Measurements from ENCODE around the gene CARD11. TPM values are rescaled to one million over a fixed set of nuclear protein-coding genes. Genes with fewer than 3 reads are reported as not detected.

CARD11 gene
- polyA plus RNA-seq, 1 experiment: 1.2 TPM

- H3K4me3 ChIP-seq (ENCODE audit: low read depth, low read length): no peak overlapping the region
- H3K27me3 ChIP-seq (ENCODE audit: control insufficient read depth, insufficient read depth, low read length): peaks cover 4% of the 10 kb centered on the region
- TF ChIP-seq CTCF (IDR thresholded peaks at IDR 0.05; ENCODE audit: low read depth, low read length): no peak
- no peak overlapping the region for H3K27ac ChIP-seq (ENCODE audit: low read depth, low read length)
- CTCF ChIA-PET: no interaction called here
- no peak for DNase-seq (ENCODE audit: low read depth, low spot score)
- no peaks in the 10 kb centered on the region; the same call in 1 of the 2 replicates for H3K9me3 ChIP-seq (ENCODE audit: control insufficient read depth, insufficient read depth, low read length)
- POLR2A ChIA-PET: no interaction called here
Observed at GRCh38 chr7:3067193-3067592, 23.5 kb upstream of the CARD11 start.

DNA sequence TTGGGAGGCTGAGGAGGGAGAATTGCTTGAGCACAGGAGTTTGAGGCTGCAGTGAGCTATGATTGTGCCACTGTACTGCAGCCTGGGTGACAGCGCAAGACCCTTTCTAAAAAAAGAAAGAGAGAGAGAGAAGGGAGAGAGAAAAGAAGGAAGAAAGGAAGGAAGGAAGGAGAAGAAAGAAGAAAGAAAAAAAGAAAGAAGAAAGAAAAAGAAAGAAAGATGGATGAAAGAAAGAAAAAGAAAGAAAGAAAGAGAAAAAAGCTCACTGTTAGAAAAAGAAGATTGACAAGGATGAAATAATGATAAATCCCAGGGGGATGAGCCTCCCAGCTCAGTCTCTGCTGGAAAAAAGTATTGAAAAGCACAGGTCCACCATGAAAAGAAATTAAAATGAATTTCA is 22.8 kb upstream of the CARD11 start:
- H3K27me3 ChIP-seq (ENCODE audit: control insufficient read depth, insufficient read depth, low read length): peaks cover 4% of the 10 kb centered on the region
- H3K4me3 ChIP-seq (ENCODE audit: low read depth, low read length): no peak overlapping the region
- POLR2A ChIA-PET: no interaction called here
- CTCF ChIA-PET: interaction anchor here (0.5 to 1.3 kb wide), 4 partner anchors 9 to 172 kb away, joined by 3 to 6 read pairs (median 4); no protein-coding TSS in a partner anchor
- H3K9me3 ChIP-seq (ENCODE audit: control insufficient read depth, insufficient read depth, low read length): no peaks in the 10 kb centered on the region; the same call in 1 of the 2 replicates
- DNase-seq (ENCODE audit: low read depth, low spot score): no peak
- no peak overlapping the region for H3K27ac ChIP-seq (ENCODE audit: low read depth, low read length)
- no peak for TF ChIP-seq CTCF (IDR thresholded peaks at IDR 0.05; ENCODE audit: low read depth, low read length)

DNA sequence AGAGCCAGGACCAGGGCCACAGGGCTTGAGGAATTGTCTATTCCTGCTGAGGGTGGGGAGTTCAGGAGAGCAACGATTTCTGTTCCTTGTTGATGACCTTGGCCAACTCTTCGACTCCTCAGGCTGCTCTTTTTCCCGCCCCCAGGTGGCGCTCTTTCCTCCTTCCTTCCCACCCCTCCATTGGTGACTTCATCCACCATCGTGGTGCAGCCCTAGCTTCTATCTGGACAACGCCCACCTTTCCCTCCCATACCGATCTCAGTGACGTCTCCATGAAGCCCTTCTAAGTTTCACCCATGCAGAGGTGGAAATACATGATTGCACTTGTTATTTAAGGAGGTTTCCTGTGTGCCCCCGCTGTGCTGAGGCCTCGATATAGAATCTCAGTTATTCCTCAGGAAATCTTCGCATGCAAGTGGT is 22.1 kb upstream of the CARD11 start:
- TF ChIP-seq CTCF (IDR thresholded peaks at IDR 0.05; ENCODE audit: low read depth, low read length): peak; percentile 53

DNA sequence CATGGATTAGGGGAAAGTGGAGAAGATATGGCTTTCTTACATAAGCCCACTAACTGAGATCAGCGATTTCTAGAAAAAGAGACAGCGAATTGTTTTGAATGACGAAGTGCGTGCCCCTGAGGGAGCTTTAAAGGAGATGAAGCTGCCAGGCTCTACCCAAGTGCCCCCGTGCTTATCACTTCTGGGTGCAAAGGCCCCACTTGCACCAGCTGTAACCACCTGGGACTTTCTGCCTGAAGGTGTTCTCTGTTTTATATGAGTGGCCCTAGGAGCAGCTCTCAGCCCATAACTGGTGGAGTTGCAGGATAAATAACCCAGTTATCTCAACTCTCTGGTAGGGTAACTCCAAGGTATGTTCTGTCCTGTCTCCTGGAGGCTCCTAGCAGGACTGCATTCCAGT is 20.4 kb upstream of the CARD11 start:
- DNase-seq (ENCODE audit: low read depth, low spot score): no peak
- ChIA-PET CTCF (interaction anchor here (0.7 to 1.1 kb wide), 2 partner anchors 117 to 199 kb away, joined by 3 read pairs; no protein-coding TSS in a partner anchor), POLR2A (no interaction called here)
- Histone ChIP-seq H3K4me3 (ENCODE audit: low read depth, low read length) (no peak overlapping the region), H3K27ac (ENCODE audit: low read depth, low read length) (no peak overlapping the region), H3K9me3 (ENCODE audit: control insufficient read depth, insufficient read depth, low read length) (no peaks in the 10 kb centered on the region), H3K27me3 (ENCODE audit: control insufficient read depth, insufficient read depth, low read length) (peaks cover 4% of the 10 kb centered on the region)
- no peak for TF ChIP-seq CTCF (IDR thresholded peaks at IDR 0.05; ENCODE audit: low read depth, low read length)

More for the DNA sequence above, 22.1 kb upstream of the CARD11 start:
- ChIA-PET POLR2A (no interaction called here), CTCF (interaction anchor here (0.5 to 1.8 kb wide), 8 partner anchors 24 to 171 kb away, joined by 3 to 6 read pairs (median 4); no protein-coding TSS in a partner anchor)
- Histone ChIP-seq H3K27me3 (ENCODE audit: control insufficient read depth, insufficient read depth, low read length) (peaks cover 4% of the 10 kb centered on the region), H3K9me3 (ENCODE audit: control insufficient read depth, insufficient read depth, low read length) (no peaks in the 10 kb centered on the region), H3K27ac (ENCODE audit: low read depth, low read length) (no peak overlapping the region), H3K4me3 (ENCODE audit: low read depth, low read length) (no peak overlapping the region)
- no peak for DNase-seq (ENCODE audit: low read depth, low spot score)

DNA sequence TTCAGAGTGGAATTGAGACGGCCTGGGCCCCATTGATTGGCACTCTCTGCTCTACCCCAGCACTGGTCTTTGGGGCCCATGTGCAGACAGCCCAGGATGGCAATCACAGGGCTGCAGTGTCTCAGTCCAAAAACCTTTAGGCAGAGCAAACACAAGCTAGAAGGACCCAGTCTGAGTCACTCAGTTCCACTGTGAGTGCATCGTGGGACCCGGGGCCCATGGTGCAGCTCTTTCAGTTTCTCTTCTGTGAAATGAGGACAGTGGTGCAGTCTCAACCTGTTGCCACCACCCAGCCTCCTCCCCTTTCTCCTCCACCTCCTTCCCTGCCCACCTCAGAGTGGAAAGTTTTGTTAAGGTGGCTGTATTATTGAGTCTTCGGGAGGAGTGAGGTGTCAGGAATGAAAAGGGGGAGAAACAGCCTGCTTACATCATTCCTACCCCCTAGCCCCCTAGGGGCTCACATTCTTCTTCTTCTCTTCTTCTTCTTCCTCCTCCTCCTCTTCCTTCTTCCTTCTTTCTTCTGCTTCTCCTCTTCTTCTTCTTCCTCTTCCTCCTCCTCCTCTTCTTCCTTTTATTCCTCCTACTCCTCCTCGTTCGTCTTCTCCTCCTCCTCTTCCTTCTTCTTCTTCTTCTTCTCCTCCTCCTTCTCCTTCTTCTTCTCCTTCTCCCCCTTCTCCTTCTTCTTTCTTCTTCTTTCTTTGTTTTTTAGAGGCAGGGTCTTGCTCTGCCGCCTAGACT is 19.5 kb upstream of the CARD11 start:
- TF ChIP-seq CTCF (IDR thresholded peaks at IDR 0.05; ENCODE audit: low read depth, low read length): no peak
- Histone ChIP-seq H3K27ac (ENCODE audit: low read depth, low read length) (no peak overlapping the region), H3K9me3 (ENCODE audit: control insufficient read depth, insufficient read depth, low read length) (no peaks in the 10 kb centered on the region), H3K27me3 (ENCODE audit: control insufficient read depth, insufficient read depth, low read length) (peaks cover 5% of the 10 kb centered on the region), H3K4me3 (ENCODE audit: low read depth, low read length) (no peak overlapping the region)
- no peak for DNase-seq (ENCODE audit: low read depth, low spot score)
- CTCF ChIA-PET: interaction anchor here (0.7 kb wide), 1 partner anchor 116 kb away, joined by 3 read pairs; no protein-coding TSS in a partner anchor
- POLR2A ChIA-PET: no interaction called here
